GM21717 (cell line): ENCODE results near the gene RFC5.

Source experiments
- ATAC-seq: cut with Tn5 transposase; IDR thresholded peaks from one replicate; pipeline ENCODE4 v1.9.1; 2021; ENCODE audit warnings: mild to moderate bottlenecking, moderate library complexity; ENCODE audit not compliant: unreplicated experiment

RFC5 gene

DNA sequence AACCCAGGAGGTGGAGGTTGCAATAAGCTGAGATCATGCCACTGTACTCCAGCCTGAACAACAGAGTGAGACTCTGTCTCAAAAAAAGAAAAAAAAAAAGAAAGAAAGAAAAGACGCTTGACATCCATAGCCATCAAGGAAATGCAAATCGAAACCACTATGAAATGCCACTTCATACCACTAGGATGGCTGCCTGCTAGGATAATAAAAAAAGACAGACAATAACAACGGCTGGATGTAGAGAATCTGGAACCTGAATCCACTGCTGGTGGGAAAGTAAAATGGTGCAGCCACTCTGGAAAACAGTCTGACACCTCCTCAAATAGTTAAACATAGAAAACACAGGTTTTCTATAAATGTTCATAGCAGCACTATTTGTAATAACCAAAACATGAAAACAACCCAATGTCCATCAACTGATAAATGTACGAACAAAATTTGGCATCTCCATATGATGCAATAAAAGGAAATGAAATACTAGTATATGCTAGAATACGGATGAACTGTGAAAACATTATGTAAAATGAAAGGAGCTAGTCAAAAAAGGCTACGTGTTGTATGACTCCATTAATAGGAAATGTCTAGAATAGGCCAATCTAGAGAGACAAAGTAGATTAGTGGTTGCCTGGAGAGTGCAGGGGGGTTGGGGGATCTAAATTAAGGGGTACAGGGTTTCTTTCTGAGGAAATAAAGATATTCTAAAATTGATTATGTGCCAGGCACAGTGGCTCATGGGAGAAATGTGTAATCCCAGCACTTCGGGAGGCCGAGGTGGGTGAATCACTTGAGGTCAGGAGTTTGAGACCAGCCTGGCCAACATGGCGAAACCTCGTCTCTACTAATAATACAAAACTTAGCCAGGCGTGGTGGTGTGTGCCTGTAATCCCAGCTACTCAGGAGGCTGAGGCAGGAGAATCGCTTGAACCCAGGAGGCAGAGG lies 34.7 kb downstream of the RFC5 start:
- ATAC-seq, result no peak

DNA sequence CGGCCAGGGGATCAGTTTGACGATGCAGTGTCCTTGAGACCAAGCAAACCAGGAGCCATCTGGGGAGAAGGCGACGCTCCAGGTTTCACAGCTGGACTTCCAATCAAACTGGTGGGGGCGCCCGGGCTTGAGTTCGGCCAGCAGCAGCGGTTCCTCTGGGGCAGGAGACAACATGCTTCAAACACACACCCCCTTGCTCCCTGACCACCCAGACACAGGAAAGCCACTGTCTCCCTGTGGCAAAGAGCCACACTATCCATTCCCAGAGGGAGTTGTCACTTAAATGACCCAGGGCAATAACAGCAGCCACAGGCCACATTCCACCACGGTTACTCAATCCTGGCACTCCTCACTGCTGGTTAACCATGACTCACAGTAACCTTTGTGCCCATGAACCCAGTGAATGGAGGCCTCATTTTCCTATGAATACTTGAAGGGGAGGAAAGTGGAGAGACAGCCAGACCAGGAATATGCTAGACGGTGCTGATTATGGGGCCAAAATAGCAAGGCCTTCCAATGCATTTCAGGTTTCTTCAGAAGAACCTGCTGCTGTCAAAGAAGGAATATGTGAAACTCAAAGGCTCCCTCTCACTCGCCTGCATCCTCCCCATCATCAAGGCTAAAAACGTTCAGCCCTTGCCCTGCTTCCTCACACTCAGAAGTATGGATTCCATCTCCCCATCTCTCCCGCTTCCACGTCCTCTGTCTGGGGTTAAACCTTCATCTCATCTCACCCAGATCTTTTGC lies 36.0 kb downstream of the RFC5 start:
- ATAC-seq, result no peak

DNA sequence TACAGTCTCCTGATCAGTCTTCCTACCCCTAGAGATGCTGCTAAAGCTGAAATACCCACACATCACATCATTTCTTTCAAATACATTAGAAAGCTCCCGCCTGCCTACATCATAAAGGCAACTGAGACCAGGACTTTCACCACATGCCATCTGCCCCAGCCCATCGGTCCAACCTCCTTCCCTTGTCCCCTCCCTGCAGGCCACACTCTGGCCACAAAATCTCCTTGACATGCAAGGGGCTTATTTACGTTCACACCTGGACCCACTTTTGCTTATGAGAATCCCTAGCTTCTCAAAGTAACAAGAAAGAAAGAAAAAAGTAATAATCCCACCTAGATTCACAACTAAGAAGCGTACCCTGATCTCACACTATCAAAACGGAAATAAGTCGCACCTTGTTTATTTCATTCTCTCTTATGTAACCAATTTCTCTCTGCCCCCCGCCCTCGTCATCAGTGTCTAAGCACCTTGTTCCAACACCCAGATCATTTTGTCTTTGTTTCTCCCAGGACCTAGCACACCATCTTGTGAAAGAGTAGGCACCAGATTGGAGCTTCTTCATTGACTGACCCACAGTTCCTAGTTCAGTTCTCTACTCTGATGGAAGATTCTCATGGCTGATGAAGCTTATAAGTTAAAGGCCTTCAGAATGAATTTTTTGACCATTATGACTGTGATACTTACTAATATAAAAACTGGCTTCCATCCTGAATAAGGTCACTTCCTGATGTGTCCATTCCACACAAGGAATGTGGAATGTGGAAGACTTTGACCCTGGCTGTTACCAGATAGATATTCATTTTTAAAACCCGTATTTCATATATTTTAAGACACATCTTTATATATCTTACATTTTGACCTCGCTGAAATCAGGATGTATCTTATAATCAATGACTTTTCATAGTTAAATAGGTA lies 36.8 kb downstream of the RFC5 start:
- ATAC-seq, result no peak

DNA sequence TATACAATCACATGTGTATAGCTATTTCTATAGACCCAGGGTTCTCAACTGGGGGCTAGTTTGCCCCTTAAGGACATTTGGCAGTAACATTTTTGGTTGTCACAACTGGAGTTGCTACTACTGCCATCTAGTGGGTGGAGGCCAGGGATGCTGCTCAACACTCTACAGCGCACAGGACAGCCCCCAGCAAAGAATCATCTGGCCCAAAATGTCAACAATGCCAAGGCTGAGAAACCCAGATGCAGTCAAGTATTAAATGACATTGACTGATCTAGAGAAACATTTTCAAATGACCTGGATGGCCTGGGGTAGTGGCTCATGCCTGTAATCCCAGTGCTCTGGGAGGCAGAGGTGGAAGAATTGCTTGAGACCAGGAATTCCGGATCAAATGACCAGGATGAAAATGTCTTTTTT lies 38.6 kb downstream of the RFC5 start:
- ATAC-seq, result no peak

DNA sequence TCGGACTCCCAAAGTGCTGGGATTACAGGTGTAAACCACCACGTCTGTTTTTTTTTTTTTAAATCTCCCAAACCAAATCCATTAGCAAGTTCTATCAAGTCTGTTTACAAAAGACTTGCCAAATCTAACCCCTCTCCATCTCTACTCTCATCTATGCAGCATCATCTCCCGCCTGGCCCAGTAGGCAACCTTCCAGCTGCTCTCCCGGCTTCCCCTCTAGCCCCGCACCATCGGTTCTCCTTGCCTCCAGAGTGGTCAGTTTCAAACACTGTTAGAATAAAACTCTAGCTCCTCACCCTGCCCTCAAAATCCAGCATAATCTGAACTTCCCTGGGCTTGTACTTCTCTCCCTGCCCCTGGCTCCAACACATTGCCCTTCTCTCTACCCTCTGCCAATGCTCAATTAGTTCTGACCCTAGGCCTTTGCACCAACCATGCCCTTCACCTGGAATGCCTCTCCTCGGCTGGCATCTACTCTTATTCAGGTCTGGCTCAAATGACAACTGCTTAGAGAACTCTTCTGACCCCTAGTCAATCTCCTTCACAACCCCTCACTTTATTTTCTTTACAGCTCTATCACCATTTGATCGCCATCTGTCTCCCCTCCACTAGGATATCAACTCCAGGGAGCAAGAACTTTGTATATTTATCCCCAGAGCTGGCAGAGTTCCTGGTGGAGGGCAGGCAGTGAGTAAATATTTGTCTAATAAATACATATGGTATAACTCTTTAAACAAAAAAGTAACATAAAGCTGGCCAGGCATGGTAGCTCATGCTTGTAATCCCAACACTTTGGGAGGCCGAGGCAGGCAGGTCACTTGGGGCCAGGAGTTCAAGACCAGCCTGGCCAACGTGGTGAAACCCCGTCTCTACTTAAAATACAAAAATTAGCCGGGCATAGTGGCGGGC lies 39.6 kb downstream of the RFC5 start:
- no peak for ATAC-seq

DNA sequence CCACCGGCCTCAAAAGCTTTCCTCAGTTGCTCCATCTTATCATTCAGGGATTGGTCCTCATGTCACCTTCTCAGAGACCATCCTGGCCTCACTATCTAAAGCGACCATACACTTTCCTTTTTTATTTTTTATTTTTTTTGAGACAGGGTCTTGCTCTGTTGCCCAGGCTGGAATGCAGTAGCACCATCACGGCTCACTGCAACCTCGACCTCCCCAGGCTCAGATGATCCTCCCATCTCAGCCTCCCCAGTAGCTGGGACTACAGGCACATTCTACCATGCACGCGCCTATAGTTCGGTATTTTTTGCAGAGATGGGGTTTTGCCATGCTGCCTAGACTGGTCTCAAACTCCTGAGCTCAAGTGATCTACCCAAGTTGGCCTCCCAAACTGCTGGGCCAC lies 41.7 kb downstream of the RFC5 start:
- no peak for ATAC-seq

DNA sequence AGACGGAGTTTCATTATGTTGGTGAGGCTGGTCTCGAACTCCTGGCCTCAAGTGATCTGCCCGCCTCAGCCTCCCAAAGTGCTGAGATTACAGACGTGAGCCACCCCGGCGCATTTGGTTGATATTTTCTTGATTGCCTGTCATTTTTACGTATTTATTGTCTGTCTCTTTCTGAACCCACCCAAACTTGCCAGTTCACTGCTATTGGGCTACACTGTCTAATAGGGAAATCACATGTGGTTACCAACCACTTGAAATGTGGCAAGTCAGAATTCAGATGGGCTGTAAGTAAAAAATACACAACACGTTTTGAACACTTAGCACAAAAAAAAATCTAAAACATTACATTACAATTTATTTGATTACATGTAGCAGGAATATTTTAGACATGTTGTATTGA lies 42.4 kb downstream of the RFC5 start:
- ATAC-seq, result no peak

DNA sequence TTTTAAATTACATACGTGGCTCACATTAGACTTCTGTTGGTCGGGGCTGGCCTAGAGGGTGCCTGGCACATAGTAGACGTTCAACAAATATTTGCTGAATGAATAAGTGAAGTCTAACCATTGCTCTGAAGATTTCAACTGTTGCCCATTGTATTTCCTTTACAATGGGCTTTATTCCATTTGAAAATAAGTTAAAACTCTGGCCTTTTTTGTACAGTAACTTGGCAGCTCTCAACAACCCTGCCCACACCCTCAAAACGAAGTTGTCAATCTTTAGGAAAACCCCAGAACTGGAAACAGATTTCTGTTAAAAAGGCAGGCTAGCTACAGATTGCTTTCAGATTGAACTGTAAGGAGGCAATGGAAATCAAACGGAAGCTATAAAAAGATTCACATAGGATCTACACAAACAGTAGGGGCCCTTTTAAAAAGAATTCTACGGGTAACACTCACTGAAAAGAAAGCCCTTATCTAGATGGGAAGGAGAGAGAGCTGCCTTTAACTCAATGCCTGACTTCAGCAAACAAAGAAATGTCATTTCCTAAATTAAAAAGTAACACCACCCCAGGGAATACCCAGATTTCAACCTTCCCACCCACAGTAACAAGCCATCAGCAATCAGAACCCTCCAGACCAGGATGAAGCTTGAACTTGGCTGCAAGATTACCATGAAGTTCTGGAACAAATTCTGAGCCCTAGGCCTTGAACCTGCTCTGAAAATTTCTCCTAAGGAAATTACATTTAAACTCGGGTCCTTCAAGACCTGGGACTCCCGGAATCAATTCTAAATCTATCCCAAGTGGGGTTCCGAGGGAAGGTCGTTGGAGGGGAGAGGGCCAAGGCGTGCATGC lies 43.1 kb downstream of the RFC5 start:
- no peak for ATAC-seq

DNA sequence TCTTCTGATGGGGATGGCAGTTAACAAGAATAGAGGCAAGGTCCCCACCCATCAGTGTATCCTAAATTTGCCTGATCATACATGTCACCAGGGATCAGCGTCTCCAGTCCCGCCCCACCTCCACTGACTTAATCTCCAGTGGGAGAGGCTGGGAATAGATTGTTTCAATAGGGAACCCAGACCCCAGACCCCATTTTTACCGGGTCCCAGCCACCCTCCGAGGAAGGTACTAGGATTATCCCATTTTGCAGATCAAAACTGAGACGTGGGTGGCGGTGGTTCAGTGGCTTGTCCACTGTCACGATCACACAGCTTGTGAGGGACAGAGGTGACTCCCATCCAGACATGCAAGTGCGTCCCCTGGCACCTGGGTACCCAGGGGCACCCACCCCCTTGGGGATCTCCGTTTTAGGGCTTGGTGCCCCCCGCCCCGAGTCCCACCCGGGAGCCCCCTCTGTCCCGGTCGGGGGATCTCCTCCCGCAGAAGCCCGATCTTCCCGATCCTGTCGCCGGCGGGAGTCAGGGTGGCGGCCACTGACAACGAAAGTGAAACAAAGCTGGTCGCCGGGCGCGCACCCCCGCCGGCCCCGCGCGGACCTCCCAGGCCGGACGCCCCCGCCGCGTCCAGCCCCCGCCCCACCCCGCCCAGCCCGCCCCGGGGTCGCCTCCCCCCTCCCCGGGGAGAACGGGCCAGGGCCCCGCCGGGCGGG lies 44.0 kb downstream of the RFC5 start:
- ATAC-seq, result no peak

DNA sequence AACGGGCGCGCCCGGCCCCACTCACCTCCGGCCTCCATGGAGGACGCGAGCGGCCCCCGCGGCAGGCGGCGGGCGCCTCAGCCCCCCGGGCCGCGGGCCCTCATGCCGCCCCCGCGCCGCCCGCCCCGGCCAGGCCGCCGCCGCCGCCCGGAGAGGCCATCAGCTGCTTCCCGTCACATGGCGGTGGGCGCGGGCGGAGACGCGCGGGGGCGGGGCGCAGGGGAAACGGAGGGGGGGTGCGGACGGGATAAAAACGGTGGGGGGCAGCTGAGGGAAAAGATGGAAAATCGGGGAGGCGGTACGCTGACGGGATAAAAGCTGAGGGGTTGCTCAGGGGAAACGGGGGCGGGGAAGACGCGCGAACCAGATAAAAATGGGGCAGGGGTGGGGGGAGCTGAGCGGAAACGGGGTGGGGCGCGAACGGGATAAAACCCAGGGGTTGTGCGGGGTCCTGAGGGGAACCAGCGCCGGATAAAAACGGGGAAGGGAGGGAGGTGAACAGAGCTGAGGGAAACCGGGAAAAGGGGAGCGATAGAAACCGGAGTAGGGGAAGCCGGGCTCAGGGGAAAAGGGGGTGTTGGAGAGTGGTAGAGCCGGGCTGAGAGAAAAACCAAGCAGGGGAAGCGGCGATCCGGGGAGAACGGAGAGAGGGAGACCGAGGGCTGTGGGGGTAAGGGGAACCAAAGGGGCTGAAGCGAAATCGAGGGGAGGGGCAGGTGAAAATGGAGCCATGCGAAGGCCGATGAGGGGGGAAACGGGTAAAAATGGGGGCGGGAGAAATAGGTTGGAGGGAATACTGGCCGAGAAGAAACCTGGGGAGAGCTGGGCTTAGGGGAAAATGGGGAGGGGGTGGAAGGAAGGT lies 44.7 kb downstream of the RFC5 start, which contains the start of gene WSB2:
TSS of gene WSB2 (minus strand) at position 169 of the 862 bp plus-strand sequence. CDS start at position 38, 131 bp downstream.
- no peak for ATAC-seq

DNA sequence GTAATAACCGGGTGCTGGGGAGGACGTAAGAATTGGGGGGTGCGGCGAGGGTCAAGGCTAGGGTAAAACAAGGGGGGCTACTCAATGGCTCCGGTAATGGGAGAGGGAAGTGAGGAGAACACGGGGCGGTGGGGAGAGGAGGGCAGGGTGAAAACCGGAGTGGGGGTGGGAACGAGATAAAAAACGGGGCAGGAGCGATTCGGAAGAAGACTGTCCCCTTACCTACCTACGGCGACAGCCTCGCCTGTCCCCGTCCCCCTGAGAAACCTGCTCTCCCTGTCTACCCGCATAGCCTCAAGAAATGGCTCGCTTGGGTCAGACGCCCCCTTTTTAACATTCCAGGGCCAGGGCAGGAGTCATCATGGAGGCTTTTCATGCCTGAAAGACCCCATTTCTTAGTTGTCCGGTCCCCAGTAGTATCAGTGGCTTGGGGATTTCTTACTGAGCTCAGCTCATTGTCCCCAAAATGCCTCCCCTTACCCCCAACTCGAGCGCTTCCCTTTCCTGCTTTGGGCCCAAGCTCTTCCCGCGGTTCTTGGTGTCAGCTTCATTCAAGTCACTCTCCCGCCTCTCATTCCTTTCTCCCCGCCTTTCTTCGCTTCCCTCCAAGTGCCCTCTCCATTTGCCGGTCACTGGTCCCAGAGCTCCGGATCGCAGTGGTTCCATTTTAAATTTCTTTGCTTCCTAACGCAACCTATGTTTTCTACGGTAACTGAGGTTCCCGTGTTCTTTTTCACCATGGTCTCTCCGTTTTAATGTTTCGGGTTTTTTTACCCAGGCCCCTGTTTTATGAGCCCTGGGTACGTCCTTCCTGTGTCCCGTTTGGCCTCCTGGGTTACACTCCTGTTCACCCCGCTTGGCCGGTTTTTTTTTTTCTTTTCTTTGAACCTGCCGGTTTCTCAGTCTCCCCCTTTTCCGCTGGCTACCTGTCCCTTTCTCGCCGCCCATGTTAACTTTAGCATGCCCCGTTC lies 45.7 kb downstream of the RFC5 start:
- ATAC-seq, result no peak

DNA sequence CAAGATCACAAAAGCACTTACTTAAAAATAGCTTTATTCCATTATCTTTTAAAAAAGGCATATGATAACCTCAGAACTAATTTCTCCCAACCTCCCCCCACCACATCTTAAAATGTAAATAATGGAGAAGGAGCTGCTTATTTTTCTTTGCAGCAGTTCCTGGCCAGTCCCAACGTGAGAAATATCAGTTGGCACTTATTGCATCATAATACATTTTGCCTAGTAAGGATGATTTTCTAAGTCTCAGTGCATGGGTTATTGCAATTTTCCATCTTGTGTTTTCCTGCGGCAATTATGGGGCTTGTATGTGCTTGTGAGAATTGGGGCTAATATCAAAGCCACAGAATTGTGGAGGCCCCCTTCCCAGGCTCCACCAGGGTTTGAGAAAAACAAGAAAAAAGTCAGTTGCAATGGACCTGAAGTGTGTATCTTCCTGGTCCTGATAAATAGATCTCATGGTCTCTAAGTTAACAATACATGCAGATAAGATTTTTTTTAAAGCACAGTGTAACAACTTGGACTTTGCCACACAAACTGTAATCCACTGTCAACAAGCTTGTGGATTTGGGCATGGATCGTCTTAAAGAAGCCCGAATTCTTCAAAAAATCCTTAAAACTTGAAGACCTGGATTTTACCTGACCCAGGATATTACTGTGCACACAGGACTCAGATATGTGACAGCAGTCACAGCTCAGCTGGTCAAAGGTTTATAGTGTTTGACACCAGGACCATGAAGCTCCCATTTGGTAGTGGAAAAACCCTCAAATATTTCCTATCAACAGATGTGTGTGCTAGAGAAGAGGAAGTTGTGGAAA lies 47.3 kb downstream of the RFC5 start:
- ATAC-seq, result no peak

DNA sequence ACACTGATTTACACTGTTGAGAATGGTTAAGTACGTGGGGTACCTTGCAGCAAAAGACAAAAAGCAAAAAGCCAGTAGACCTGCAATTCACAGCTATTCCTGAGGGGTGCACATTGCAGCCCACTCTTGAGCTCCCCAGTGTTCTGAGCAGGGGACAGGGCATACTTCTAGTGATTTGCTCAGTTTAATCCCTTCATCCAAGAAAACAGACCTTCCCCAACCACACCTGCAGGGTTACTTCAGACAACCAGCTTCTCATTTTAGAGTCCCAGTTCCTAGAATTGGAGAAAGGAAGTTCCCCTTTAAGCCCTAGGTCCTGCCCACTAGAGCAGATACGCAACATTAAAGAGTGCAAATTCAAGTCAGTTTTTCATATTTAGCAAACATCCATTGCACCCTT lies 48.1 kb downstream of the RFC5 start:
- no peak for ATAC-seq

DNA sequence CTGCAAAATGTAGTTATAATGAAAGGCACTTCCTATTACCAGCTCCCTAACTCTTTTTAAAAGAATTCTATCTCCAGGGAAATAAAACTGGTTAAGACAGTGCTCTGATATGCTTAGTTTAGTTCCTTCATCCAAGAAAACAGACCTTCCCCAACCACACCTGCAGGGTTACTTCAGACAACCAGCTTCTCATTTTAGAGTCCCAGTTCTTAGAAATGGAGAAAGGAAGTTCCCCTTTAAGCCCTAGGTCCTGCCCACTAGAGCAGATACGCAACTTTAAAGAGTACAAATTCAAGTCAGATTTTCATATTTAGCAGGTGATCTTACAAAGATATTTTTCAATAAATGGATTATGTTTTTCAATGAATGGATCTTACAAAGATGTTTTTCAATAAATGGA lies 48.9 kb downstream of the RFC5 start:
- no peak for ATAC-seq

DNA sequence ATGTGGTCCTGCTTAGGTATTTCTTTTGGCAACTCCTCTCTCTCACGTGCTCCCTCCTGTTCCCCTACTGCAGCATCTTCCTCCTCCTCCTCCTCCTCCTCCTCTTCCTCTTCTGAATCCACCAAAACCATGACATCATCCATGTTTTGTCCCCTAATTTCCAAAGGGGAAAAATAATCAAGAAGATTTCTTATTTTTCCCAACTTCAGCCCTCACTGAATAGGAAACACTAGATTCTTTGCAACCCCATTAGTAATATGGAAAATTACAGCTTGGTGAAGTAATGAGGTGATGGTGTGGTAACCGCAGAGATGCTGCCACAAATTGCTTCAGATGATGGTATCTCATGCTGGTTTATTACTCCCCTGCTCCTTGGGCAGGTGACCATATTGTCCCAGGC lies 51.9 kb downstream of the RFC5 start:
- no peak for ATAC-seq
